Small intestine (tissue), 7 donors: Measurements from ENCODE around the gene UGDH. TPM values are rescaled to one million over a fixed set of nuclear protein-coding genes. Genes with fewer than 3 reads are reported as not detected.

Experiments
- DNase-seq, 2 donors: peaks; one replicate each; pipeline versions ENCODE4 v3.0.0 to v3.0.0-alpha.2; 2013
- FAIRE-seq: peaks from 2 replicates; lab custom pipeline; 2012; peaks lifted over from hg19 to GRCh38; lab: Jason Lieb, UNC
- H3K27ac ChIP-seq, 3 donors: one replicate each; pipeline ENCODE4 v1.5.1; 2013; ENCODE audit warnings: low read length in 2 of 3, mild to moderate bottlenecking in 2 of 3, control low read depth in 1 of 3, inconsistent platforms in 1 of 3, low read depth in 1 of 3, moderate library complexity in 1 of 3
- H3K27me3 ChIP-seq, 3 donors: one replicate each; pipeline ENCODE4 v1.6.1; 2013; ENCODE audit warnings: low read length in 3 of 3, inconsistent platforms in 1 of 3; ENCODE audit not compliant: control insufficient read depth in 3 of 3, insufficient read depth in 3 of 3
- H3K36me3 ChIP-seq, 3 donors: one replicate each; pipeline ENCODE4 v1.6.1; 2013; ENCODE audit warnings: low read length in 3 of 3, inconsistent platforms in 1 of 3, low read depth in 1 of 3, mild to moderate bottlenecking in 1 of 3, moderate library complexity in 1 of 3; ENCODE audit not compliant: control insufficient read depth in 3 of 3, insufficient read depth in 2 of 3
- H3K4me1 ChIP-seq, 3 donors: one replicate each; pipeline ENCODE4 v1.6.1; 2013; ENCODE audit warnings: low read length in 2 of 3, inconsistent platforms in 1 of 3, low read depth in 1 of 3, mild to moderate bottlenecking in 1 of 3, moderate library complexity in 1 of 3; ENCODE audit not compliant: control insufficient read depth in 3 of 3, insufficient read depth in 2 of 3
- H3K4me3 ChIP-seq, 3 donors: one replicate each; pipeline ENCODE4 v1.5.1; 2013; ENCODE audit warnings: low read length in 3 of 3, control low read depth in 1 of 3, inconsistent platforms in 1 of 3, low read depth in 1 of 3, mild to moderate bottlenecking in 1 of 3, moderate library complexity in 1 of 3
- H3K9me3 ChIP-seq, 2 donors: one replicate each; pipeline ENCODE4 v1.6.1; 2013; ENCODE audit warnings: low read depth in 1 of 2, low read length in 1 of 2; ENCODE audit not compliant: control insufficient read depth in 2 of 2, insufficient read depth in 1 of 2
- WGBS, 3 donors: extraction: QIAGEN DNeasy Blood & Tissue Kit; methylation state at CpG; one replicate each; pipeline ENCODE4 v1.1.7; 2013; 5-methylcytosine and 5-hydroxymethylcytosine counted together
- polyA plus RNA-seq, 4 donors: library from polyadenylated mRNA; stranded (reverse) in 3 of 4; unstranded in 1 of 4; fragments of 200-250 nt in 3 of 4; fragments of 120-200 nt in 1 of 4; gene quantifications; one replicate each; pipeline versions ENCODE4 v1.2.1 to v1.2.3, GENCODE V29; 2013
- donor health status: healthy with polysubstance abuse.
- donor health status: control.
- donor health status: control.
- donor health status: Bipolar disorder and iron deficiency.
- donor health status: healthy.

UGDH gene
- polyA plus RNA-seq, 4 donors: 20.8 to 72.8 (median 38.3) TPM

- Histone ChIP-seq H3K27me3 (no peaks in the 10 kb centered on the region), H3K9me3 (peaks cover 0 to 16% of the 10 kb centered on the region in 2 donors), H3K36me3 (peaks cover 0 to 14% (median 0%) of the 10 kb centered on the region in 3 donors), H3K4me1 (peaks cover 0 to 13% (median 2%) of the 10 kb centered on the region in 3 donors), H3K27ac (peak overlapping the region; percentile 80 to 96 (median 92)), H3K4me3 (peak overlapping the region; percentile 51 to 68 (median 58))
- DNase-seq (peak in 1 of 2 donors; percentile 32), FAIRE-seq (no peak)
- WGBS, 3 donors: 0 to 1% (median 1%) methylated on average over 29 to 33 of the region's 33 CpGs
These were observed 409 bp downstream of the UGDH start for GRCh38 chr4:39526765-39527295.

- H3K4me1 ChIP-seq: peaks cover 0 to 13% (median 2%) of the 10 kb centered on the region in 3 donors
- peak overlapping the region; percentile 51 to 68 (median 58) for H3K4me3 ChIP-seq
- DNase-seq: peak in 1 of 2 donors; percentile 13
- peak overlapping the region; percentile 80 to 96 (median 92) for H3K27ac ChIP-seq
- H3K9me3 ChIP-seq: peaks cover 0 to 8% of the 10 kb centered on the region in 2 donors
- H3K27me3 ChIP-seq: no peaks in the 10 kb centered on the region
- 10 to 21% (median 18%) methylated on average over 9 of the region's 9 CpGs for WGBS, 3 donors
- peaks cover 0 to 12% (median 0%) of the 10 kb centered on the region in 3 donors for H3K36me3 ChIP-seq
- no peak for FAIRE-seq
These were observed 1.2 kb downstream of the UGDH start for GRCh38 chr4:39525822-39526690.

DNA sequence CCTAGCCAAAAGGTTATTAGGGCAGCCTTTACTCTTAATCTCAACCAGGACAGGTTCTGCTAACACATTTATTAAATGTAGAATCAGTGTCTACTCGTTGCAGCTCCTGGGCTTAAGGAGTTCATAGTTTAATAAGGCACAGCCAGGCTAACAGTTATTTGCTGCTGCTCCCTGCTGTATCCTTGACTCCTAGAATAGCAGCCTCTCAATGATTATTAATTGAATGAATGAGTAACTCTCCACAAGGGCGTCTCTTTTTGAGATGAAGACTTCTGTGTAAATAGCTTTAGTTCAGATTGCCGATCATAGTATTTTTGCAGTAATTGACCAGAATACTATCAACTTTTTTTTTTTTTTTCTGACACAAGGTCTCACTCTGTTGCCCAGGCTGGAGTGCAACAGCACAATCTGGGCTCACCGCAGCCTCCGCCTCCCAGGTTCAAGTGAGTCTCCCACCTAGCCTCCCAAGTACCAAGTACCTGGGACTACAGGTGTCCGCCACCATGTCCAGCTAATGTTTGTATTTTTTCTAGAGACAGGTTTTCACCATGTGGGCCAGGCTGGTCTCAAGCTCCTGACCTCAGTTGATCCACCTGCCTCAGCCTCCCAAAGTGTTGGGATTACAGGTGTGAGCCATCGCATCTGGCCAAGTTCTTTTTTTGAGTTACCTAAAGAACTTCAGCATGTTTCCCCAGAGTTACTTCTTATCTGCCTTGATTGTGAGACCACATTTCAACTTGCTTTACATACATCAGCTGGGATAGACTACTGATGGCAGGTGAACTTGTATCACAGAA lies 2.9 kb downstream of the UGDH start:
- Histone ChIP-seq H3K27ac (no peak overlapping the region), H3K27me3 (no peaks in the 10 kb centered on the region), H3K36me3 (peaks cover 0 to 20% (median 0%) of the 10 kb centered on the region in 3 donors), H3K4me3 (no peak overlapping the region), H3K4me1 (peaks cover 0 to 13% (median 2%) of the 10 kb centered on the region in 3 donors), H3K9me3 (no peaks in the 10 kb centered on the region)
- FAIRE-seq: no peak
- peak in 1 of 2 donors; percentile 46 for DNase-seq
- 69 to 82% (median 72%) methylated on average over 7 of the region's 7 CpGs for WGBS, 3 donors

GRCh38 chr4:39522068-39522467 lies 5.2 kb downstream of the UGDH start:
- DNase-seq (no peak), FAIRE-seq (no peak)
- H3K4me3 ChIP-seq: no peak overlapping the region
- peaks cover 3 to 32% (median 3%) of the 10 kb centered on the region in 3 donors for H3K36me3 ChIP-seq
- peaks cover 0 to 4% (median 2%) of the 10 kb centered on the region in 3 donors for H3K4me1 ChIP-seq
- H3K27me3 ChIP-seq: no peaks in the 10 kb centered on the region
- no peak overlapping the region for H3K27ac ChIP-seq
- 60 to 84% (median 68%) methylated on average over 2 of the region's 2 CpGs for WGBS, 3 donors
- no peaks in the 10 kb centered on the region for H3K9me3 ChIP-seq

DNA sequence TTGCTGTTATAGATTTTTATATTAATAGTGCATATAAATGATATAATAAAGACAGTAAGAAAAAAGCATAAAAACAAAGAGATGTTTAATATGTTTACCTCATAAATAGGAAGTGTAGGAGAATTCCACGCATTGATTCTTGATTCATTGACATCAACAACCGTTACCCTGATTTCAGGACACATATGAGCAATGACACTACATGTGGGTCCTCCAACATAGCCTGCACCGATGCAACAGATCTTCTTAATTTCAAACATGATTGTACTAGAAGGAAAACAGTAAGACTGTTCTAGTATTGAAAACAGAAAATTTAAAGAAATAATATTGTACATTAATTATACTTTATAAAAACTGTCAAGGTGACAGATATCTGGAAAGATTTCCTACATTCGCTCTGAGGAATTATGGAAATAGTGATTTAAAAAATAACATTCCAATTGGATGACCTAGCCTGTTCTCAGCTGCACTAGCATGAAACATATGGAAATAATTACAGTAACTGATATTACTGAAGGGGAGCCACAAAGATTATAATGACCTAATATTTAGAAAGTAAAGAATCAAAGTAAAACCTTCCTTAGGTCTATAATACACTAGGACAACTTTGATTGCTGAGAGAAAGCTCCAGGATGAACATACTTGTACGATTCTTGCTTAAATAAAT lies 5.9 kb downstream of the UGDH start:
- H3K27me3 ChIP-seq: no peaks in the 10 kb centered on the region
- H3K36me3 ChIP-seq: peaks cover 3 to 32% (median 3%) of the 10 kb centered on the region in 3 donors
- FAIRE-seq (no peak), DNase-seq (no peak)
- no peaks in the 10 kb centered on the region for H3K9me3 ChIP-seq
- H3K27ac ChIP-seq: no peak overlapping the region
- peaks cover 0 to 4% (median 2%) of the 10 kb centered on the region in 3 donors for H3K4me1 ChIP-seq
- no peak overlapping the region for H3K4me3 ChIP-seq
- 66 to 79% (median 76%) methylated on average over 5 of the region's 5 CpGs for WGBS, 3 donors

GRCh38 chr4:39518484-39518883 lies 8.8 kb downstream of the UGDH start:
- Histone ChIP-seq H3K9me3 (no peaks in the 10 kb centered on the region), H3K36me3 (peaks cover 3 to 45% (median 3%) of the 10 kb centered on the region in 3 donors), H3K27me3 (no peaks in the 10 kb centered on the region), H3K4me3 (no peak overlapping the region), H3K27ac (no peak overlapping the region), H3K4me1 (no peaks in the 10 kb centered on the region)
- DNase-seq (no peak), FAIRE-seq (no peak)
- 86 to 95% (median 87%) methylated on average over 6 of the region's 6 CpGs for whole genome bisulfite sequencing, 3 donors

DNA sequence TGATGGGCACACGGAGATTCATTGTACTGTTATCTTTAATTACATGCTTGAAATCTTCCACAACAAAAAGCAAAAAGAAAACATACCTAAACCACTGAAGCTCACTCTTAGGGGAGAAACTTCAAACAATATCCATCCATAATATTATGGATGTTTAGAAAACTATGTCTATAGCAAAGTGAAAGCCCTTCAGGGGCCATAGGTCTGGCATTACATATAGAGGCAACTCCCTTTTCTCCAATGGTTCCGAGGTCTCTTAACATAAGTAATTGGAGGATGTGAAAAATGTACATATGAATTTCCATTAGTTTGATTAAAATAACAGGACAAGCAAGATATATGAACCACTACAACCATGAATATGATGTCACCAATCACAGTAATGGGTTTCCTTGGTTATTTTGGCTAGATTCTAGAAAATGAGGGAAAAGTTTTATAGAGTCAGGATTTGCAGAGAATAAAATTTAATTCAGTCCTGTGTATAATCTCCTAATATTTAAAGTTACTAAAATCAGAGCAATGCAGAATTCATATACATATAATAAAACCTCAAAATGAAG lies 10.8 kb downstream of the UGDH start:
- no peak for DNase-seq
- Histone ChIP-seq H3K27me3 (no peaks in the 10 kb centered on the region), H3K4me1 (no peaks in the 10 kb centered on the region), H3K4me3 (no peak overlapping the region), H3K36me3 (peaks cover 3 to 49% (median 6%) of the 10 kb centered on the region in 3 donors), H3K27ac (no peak overlapping the region), H3K9me3 (no peaks in the 10 kb centered on the region)
- no peak for FAIRE-seq
- 78 to 88% (median 87%) methylated on average over 2 of the region's 2 CpGs for WGBS, 3 donors
